Stimulated activated CD8-positive, alpha-beta memory T cell treated with anti-CD3 and anti-CD28 coated beads, Interleukin-4, amount 100 ng/mL, for 48 hours (primary cell): ENCODE results near the gene SELPLG.
"Not testable (repeated sequence)": the region's sequence is repeated elsewhere in the genome, so short reads cannot be mapped to it uniquely, and the experiment has no call there.

Experiments used
- DNase-seq: peaks from one replicate; pipeline ENCODE4 v3.0.0-alpha.2; 2020

Gene SELPLG

DNA sequence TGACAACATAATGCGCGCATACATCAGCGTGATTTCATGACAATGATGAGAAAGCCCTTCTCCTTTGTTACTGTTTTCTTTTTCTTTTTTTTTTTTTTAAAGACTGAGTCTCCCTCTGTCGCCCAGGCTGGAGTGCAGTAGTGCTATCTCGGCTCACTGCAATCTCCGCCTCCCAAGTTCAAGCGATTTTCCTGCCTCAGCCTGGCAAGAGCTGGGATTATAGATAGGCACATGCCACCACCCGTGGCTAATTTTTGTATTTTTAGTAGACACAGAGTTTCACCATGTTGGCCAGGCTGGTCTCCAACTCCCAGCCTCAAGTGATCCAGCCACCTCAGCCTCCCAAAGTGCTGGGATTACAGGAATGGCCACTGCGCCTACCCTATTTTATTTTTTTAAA, 20.9 kb upstream of the SELPLG start:
- DNase-seq = not testable (repeated sequence)

DNA sequence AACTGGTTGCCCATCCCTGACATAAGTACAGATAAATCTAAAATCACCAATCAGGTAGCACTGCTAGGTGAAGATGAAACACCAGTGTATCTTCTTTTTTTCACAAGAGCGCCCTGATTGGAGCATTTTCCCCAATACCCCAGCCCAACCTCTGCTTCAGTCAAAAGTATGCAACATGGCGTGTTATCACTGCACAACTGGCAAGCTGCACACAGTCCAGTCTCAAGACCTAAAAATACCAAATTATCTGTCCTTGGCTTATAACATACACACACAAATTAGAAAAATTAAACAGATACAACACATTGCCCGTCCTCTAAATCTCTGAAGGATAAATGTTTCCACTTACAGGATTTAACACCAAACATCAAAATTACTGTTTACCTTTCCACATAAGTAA, 20.2 kb upstream of the SELPLG start:
- DNase-seq = no peak

DNA sequence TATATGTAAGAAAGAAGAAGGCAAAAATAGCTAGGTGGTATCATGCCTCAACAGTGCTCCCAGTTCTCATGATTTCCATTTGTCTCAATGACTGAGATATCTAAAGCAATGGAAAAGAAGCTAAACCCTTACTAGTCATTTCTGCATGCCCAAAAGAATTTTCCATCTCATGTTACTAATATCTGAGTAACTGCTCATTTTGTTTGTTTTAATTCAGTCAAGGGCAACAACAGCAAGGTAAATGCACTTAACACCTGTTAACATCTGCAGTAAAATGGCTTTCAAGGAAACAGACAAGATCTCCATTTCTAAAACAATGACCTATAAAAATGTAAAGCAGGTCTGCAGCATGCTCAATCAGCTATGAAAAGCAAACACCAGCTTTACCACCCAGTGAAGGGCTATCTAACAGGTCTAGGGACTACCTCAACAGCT, 19.4 kb upstream of the SELPLG start:
- DNase-seq = no peak

DNA sequence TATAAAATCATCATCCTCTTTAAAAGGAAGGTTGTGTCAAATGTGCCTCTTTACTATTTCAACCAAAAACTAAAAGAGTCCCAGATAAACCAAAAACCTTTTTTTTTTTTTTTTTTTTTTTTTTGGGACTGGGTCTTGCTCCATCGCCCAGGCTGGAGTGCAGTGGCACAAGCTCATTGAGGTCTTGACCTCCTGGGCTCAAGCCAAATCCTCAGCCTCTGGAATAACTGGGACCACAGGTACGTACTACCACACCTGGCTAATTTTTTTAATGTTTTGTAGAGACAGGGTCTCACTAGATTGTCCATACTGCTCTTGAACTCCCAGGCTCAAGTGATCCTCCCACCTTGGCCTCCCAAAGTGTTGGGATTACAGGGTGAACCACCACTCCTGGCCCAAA, 16.4 kb upstream of the SELPLG start:
- no peak for DNase-seq

DNA sequence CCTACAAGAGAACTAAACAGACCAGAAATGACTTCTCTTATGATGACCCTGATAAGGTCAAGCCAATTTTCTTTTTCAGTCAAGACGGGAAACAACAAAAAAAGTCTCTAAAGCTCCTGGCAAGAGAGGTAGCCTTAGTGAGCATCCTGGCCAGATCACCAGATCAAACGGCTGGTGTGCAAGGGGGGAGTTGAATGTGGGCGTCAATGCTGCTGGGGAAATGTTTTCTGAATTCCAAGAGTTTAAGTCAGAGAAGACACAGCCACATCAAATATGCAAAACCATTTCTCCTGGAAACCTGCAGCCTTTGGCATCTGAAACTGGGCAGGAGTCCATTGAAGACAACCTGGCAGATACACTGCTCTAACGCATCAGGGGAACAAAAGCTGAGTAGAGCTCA, 16.0 kb upstream of the SELPLG start:
- no peak for DNase-seq

DNA sequence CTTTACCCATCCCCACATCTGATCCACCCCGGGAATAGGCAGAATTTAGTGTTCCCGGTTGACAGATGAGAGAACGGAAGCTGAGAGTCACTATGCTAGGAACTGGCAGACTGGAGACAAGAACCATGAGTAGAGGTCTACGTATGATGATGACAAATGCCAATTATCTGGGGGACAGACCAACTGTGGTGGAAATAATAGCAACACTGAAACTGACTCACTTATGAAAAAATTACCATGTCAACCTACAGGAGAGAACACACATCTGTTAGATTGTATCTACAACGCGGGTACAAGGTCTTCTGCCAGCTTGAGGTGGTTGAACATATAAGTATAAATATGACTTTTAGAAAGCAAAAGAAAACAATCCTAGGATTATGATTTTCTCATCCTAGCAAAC, 15.4 kb upstream of the SELPLG start:
- no peak for DNase-seq

DNA sequence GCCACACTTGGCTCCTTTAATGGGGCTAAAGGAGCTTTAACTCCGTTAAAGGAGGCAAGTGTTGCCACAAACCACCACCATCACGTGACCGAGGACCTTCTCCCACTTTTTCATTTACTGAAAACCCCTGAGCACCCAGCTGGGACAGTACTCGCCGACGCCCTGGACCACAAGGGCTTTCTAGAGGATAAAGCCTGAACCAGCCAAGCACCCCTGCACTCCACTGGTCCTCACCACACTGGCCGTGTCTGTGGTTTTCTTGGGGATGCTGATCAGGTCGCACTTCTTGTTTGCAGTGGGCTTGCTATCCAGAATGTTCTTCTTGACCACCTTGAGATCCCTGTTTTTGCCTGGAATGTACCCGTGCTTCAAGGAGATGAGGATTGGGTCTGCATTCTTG, 14.7 kb upstream of the SELPLG start:
- DNase-seq = no peak

DNA sequence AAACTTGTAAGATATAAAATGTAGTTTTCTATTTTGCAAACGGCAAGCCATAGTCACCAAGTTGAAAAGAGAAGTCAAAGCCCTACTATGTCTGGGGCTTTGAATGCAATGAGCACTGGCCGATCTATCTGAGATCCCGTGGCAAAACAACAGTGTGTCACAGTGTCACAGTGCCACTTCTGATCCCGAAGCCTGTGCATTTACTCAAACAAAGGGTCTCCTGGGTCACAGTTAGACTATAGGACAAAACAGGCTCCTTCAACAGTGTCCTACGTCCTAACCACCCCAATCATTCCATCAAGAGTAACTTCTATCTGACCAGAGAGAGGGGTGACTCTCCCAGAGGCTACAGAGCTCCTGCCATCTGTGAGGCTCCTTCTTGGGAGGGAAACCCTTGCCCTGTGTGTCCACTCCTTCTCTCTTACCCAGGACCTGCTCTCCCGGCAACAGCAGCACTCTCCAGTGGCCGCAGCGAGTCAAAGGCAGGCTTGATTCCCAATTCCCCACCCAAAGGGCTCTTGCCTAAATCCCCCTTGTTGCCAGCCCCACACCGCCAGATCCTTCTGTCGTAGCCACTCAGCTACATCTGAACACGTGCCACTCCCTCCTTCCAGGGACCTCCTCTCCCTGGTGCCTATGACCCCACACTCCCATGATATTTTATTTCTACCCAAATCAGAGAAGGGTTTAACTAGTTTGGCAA, 14.0 kb upstream of the SELPLG start:
- DNase-seq = no peak

DNA sequence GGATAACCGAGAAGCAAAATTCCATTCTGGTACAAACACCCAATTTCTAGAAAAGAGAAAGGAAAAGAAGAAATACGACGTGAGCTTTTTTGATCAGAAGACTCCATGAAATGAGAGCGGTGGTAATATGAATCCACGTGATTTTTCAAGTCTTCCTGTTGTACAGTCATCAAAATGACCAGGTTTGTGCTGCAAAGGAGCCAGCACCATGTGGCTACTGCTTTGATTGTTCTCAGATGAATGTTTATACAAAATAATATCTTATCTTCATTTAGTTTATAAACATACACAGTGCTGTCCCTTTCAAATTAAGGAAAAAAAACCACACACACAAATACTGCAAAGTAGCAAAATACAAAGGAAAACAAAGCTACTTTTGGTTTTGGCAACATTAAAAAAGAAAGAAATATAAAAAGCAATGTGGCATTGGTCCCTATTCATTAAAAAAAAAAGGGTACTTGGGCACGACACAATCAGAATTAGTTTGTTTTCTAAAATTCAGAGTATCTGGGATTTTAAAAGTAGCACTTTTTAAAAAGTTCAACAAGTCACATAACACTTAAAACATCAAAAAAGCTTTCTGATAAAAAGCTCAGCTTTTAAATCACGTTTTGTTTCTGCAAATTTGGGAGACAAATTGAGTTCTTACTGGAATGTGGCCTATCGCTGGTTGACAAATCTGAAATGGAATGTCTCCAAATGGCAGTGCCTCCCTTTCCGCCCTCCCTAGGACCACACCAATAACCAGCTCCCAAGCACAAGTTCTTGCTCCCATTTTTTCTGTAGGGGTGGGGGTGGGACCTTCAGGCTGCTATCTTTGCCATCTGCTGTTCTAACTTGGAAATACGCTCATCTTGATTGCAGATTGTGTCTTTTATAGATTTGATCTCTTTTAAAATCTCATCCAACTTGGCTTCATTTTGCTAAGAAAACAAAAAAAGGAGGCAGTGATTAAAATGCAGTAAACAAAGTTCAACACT, 13.2 kb upstream of the SELPLG start:
- no peak for DNase-seq

DNA sequence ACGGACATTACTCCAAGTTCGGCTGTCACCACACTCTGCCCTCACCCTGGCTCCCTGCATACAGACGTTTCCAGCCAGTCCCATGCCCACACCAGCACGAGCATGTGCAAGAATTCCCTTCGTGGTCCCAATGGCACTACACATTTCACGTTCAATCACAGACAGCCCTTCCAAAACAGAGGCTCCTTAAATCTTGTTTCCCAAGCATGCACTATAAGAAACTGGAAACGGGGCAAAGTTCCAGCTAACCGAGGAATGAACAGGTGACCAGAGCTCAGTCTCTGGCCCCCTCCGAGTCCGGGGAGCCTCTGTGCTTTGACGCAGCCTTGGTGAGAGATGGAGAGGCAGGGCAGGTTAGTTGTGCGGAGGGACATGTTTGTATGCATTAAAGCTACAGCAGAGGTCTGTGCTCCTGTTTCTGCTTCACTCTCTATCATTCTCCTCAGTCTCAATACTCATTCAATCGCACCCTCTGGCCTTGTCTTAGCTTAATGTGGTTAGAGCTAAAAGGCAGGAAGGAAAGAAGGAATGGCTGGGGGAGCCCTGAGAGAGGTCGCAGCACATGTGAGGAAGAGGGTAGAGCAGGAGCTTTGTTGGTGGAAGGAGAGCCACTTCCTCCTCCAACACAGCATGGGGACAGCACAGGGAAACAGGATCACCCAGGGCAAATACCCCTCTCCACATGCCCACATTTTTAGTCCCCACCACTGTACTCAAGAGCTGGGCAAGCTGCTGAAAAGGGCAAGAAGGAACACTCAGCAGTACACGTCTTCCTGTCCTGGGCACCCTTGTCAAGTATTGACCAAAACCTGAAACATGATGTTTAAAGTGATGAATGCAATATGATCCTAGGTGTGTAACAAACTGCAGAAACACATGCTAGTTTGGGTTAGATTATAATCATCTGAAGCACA, 12.2 kb upstream of the SELPLG start:
- no peak for DNase-seq

DNA sequence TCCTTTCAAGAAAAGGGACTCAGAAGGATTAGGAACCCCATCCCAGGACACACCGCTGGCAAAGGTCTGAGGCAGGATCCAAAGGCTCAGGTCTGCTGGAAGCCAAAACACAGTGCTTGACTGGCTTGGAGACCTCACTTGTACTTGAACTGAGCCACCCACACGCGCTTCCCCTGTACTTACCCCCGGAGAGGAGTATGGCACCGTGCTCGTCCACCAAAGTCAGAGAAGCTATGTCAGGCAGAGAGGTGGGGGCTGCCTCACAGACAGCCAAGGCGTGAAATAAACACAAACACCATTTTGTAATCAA, 11.1 kb upstream of the SELPLG start:
- no peak for DNase-seq

DNA sequence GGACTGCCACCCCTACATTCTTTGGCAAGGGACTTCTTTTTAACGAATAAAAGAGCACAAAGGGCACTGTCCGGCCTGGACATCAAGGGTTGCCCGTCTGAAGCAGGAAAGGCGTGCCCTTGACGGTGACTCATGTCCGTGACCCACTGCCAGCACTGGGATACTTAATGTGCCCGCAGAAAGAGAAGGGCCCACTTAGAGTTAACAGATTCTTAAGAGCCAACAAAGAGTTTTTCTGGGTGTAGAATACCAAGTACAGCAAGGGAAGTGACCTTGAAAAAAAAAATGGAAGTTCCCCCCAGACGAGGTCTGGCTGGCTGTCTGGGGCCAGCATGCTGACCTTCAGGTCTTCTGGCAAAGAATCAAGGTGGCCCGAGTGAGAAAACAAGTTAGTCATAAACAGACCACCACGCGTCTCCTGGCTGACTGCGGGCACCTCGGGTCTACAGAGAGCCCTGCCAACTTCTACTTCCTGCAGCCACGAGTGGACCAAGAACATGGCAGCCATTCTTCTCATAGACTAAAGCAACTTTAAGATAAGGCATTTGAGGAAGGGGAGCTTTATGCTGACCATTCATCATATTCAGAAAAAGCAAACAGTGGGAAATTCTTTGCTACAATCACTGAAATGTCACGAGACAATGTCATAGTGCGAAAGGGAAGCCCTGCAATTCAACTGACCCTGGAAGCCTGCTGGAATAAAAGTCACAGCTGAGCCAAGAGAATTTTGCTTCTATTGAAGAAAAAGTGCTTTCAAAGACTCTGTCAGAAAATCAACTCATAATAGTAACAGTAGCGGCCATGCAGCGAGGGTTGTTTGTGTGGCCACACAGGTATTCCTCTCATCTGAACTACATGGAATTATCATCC, 10.5 kb upstream of the SELPLG start:
- DNase-seq = no peak

DNA sequence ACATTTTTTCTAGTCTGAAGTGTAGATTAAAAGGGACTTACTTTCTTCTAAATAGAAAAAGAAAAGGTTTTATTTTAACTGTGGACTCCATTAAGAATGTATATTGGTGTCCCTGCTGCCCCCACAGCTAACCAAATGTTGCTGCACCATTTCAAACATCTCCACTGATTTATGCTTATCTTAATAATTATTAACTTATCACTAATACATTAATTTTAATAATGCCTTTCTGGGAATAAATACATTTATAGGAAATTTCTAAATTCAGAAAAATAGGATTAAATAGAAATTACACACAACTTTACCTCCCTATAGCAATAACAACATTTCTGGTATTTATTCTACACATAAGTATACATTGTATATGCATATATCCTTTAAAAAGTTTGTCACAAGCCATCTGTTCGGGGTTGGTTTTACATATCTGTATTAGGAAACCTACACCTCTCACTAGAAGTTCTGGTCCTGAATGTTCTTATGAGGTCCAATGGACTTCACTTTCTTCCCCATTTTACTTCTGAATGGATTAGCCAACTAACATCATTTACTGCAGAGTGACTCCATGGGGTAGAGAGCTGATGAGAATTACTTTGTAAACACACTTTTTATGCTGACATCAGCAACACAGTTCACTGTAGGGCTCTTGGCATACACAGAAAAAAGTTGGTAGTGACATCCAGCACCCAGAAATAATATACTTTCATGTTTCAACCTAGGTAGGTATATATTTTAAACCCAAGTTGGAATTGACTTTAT, 9.4 kb upstream of the SELPLG start:
- no peak for DNase-seq

DNA sequence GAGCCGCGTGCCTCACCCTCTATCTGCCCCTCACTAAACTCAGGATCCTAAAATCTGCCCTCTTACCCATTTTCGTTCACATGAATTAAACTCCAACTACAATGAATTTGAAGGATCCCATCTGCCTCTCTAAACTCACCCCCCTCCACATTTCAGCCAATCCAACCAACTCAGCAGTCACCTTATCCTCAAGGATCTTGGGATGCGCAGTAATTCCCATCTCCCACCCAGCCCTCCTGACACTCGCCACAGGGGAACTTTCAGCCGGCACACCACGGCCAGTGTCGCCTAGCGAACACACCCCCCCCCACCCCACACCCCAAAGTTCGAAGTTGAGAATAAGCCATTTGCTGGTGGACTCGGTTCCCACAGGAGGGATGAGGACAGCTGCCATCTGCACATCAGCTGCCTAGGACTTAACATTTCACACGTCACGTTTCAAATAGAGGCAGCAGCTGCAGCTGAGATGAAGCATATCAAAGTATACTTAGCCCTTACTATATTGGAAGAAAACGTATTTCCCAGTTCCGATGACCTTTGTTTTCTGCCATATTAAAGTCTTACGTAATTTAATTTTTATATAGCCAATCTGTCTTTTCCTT, 8.7 kb upstream of the SELPLG start:
- no peak for DNase-seq

DNA sequence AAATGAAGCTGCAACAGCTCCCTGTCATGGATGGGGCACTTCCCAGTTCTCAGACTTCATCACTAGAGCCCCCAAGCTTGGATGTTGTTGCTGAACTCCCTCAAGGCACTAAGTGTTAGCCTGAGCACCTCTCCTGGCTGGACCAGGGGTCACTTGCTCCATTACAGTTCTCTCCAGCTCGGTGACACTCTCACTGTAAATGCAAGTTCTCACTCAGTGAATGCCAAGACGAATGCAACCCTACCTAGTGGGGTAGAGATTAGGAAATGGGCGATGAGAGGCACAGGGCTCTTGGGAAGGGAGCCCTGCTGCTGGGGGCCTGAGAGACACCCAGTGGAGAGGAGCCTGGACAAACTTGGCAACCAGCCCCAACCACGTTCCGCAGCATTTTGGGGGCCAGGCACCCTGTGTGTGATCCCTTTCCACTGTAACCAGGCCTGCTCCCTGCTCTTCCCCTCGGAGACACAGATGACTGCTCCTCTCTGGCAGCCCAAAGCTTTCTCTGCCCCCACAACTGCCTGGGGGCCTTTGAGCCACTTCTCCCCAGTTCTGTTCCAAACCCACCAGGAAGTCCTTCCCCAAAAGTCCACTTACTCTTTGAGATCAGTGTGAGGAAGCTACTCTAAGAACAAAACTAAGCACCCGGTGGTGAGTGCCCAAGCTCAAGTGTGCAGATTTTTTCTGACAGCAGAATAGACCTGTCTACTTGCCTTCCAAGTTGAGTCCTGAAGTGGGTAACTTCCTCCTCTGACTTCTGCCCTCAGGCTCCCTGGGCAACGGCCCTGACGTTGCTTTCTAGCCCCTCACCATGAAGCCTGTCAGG, 8.0 kb upstream of the SELPLG start:
- no peak for DNase-seq

DNA sequence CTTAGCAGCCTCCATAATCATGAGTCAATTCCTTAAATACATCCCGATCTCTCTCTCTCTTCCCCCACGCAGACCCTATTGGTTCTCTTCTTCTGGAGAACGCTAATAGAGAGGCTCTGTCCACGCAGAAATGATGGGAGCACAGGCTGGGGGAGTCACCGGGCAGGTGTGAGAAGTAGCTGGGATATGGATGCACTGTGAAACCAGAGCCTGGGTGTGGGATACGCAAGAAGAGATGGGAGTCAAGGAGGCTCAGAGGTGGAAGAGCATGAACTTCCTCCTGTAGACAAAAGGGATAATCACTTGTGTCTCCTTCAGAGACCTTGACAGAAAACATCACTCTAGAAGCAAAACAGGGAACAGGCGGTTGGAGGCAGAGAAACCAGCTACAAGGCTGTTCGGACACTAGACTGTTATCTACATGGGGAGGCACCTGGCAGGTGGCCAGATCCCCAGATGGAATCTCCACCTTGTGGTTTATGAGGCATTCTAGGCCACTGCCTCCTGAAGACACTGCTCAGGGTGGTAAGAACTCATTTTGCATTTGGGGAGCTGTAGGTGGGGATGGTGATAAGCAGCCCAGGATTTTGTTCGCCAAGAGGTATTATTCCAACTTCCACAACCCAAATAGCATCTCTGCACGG, 7.2 kb upstream of the SELPLG start:
- no peak for DNase-seq

DNA sequence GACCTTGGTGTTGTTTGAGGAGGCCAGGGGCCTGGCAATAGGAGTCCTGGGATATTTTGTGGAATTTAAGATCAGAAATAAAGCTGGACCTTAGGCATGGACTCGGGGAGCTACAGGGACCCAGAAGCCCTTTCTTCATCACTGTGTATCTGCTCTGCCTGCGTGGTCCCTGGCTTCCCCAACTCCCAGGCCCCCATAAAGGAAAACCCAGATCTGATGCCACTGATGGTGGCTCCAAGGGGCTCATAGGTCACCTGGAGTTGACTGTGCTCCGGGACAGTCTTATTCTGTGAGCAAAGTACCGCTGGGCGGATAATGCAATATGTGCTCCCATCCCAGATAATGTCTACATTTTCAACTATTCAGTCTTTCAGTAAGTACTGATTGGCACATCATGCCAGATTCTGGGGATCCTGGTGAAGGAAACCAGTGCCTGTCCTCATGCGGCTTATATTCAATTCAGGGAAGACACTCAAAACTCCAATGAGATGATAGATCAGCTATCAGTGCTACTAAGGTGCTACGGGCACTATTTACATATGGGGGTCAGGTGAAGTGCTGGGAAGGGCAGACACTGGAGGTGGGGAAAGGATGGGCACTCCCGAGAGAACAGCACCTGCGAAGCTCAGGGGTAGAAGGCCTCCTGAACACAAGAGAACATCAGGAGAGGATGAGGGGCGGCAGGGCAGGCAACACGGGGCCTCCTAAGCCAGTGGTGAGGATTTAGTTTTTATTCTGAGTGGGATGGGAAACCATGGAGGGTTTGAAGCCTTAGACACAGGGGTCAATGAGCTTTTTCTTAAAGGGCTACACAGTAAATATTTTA, 5.5 kb upstream of the SELPLG start:
- DNase-seq = no peak

DNA sequence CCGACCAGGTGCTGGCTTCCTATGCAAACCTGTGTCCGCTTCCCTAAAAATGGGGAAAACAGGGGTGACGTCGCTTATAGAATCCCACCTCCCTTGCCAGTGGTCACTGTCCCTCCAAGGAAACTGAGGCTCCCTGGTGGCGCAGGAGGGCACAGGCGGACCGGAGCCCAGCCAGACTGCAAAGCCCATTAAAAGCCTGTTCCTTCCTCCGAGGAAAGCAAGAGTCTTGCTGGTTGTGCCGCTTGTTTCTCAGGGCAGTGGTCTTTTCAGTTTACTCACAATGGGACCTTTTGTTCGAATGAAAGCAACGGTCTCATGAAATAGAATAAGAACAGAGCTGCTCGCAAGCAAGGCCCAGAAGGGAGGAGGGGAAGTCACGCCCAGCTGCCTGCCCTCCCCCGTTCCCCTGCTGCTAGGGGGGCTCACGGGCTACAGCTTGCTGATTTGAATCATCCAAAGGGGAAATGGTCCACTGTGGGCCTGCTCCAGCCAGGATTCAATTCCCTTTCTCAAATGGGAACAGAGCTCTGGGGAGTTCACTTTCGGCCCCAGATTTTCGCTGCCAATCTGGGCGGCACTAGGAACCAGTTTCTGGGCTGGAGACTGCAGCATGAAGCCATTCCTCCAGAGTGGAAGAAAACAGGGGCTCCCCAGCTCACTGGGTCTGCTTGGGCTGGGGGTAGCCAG, 4.6 kb upstream of the SELPLG start:
- no peak for DNase-seq
